HCT116 (cell line): Measurements from ENCODE around the gene TRAPPC12. TPM values are rescaled to one million over a fixed set of nuclear protein-coding genes. Genes with fewer than 3 reads are reported as not detected.

ENCODE experiments used
- ATAC-seq: fragments of 200-7000 bp; cut with Tn5 transposase; 2 replicates; pipeline ENCODE4 v1.9.1; 2020; ENCODE audit warnings: mild to moderate bottlenecking, moderate library complexity
- BruUV-seq: library from RNA; stranded (reverse); fragments of 400-500 nt; replicated peaks from 2 replicates; lab custom pipeline; 2021; lab: Mats Ljungman, UMichigan
- CTCF ChIA-PET: fragments of 300-600 bp; sonication (Branson Sonifier 250); formaldehyde crosslinking; loops from one replicate; lab custom pipeline; 2021; ENCODE audit warnings: antibody characterized with exemption; lab: Charles Lee
- POLR2A ChIA-PET: fragments of 300-600, 350-600 bp; sonication (Branson Sonifier 250); formaldehyde crosslinking; loops from one replicate; lab custom pipeline; 2021; ENCODE audit warnings: antibody characterized with exemption; lab: Charles Lee
- RAD21 ChIA-PET, 2 experiments: fragments of 300-600 bp; sonication (Branson Sonifier 250); formaldehyde crosslinking; loops; one replicate each; lab custom pipeline; 2023; ENCODE audit warnings: low total read pairs in 2 of 2; ENCODE audit not compliant: uncharacterized antibody in 2 of 2, unreplicated experiment in 2 of 2, low non-redundant PET in 1 of 2; lab: Charles Lee
- DNase-seq: peaks from one replicate; pipeline ENCODE4 v3.0.0-alpha.2; 2010; ENCODE audit warnings: low read depth, low spot score
- H2AFZ ChIP-seq: fragments of 200-600 bp; shearing (Covaris generic), sonication (generic); 2 replicates; pipeline ENCODE4 v1.6.1; 2017; ENCODE audit warnings: low read depth, mixed run types, mixed read lengths, antibody characterized with exemption, low read length; ENCODE audit not compliant: poor library complexity, severe bottlenecking
- H3K27ac ChIP-seq: 2 replicates; pipeline ENCODE4 v1.5.1; 2012; ENCODE audit warnings: low read depth, low read length
- H3K27me3 ChIP-seq: fragments of 200-600 bp; sonication (generic); 2 replicates; pipeline ENCODE4 v1.6.1; 2016; ENCODE audit warnings: mixed run types, low read length, mixed read lengths; ENCODE audit not compliant: insufficient read depth
- H3K36me3 ChIP-seq, 2 experiments: fragments of 200-500 bp in 1 of 2; fragments of 200-600 bp in 1 of 2; sonication (Bioruptor generic) in 1 of 2; sonication (generic) in 1 of 2; 2 replicates each; pipeline versions ENCODE4 v1.5.1 to v1.6.1; 2014 to 2016; ENCODE audit warnings: low read length in 2 of 2, inconsistent platforms in 1 of 2, mixed read lengths in 1 of 2, mixed run types in 1 of 2; ENCODE audit not compliant: insufficient read depth in 2 of 2, control insufficient read depth in 1 of 2
- H3K4me1 ChIP-seq, 2 experiments: fragments of 200-600 bp in 1 of 2; sonication (generic) in 1 of 2; 2 replicates each; pipeline versions ENCODE4 v1.5.1 to v1.6.1; 2012 to 2017; ENCODE audit warnings: low read length in 2 of 2, inconsistent platforms in 1 of 2, mild to moderate bottlenecking in 1 of 2, mixed read lengths in 1 of 2, mixed run types in 1 of 2, moderate library complexity in 1 of 2; ENCODE audit not compliant: insufficient read depth in 2 of 2, control insufficient read depth in 1 of 2
- H3K4me2 ChIP-seq: fragments of 200-600 bp; sonication (generic); 2 replicates; pipeline ENCODE4 v1.6.1; 2017; ENCODE audit warnings: mixed run types, low read length, mixed read lengths
- H3K4me3 ChIP-seq, 2 experiments: fragments of 200-600 bp in 1 of 2; sonication (generic) in 1 of 2; replicated peaks in 1 of 2; 2 replicates each; pipeline ENCODE4 v1.5.1; 2011 to 2016; ENCODE audit warnings: low read length in 2 of 2, control low read depth in 1 of 2, low read depth in 1 of 2, mild to moderate bottlenecking in 1 of 2, mixed read lengths in 1 of 2, mixed run types in 1 of 2
- H3K79me2 ChIP-seq: fragments of 200-600 bp; sonication (generic); 2 replicates; pipeline ENCODE4 v1.6.1; 2017; ENCODE audit warnings: mild to moderate bottlenecking, mixed run types, low read length, moderate library complexity, mixed read lengths; ENCODE audit not compliant: insufficient read depth
- H3K9ac ChIP-seq: fragments of 200-600 bp; sonication (generic); 2 replicates; pipeline ENCODE4 v1.6.1; 2016; ENCODE audit warnings: low read length, mixed read lengths
- H3K9me2 ChIP-seq: fragments of 200-600 bp; sonication (generic), shearing (Covaris generic); 2 replicates; pipeline ENCODE4 v1.6.1; 2017; ENCODE audit warnings: mixed run types, mild to moderate bottlenecking, moderate library complexity; ENCODE audit not compliant: insufficient read depth
- H3K9me3 ChIP-seq, 2 experiments: fragments of 200-500 bp in 1 of 2; fragments of 200-600 bp in 1 of 2; sonication (Bioruptor generic) in 1 of 2; sonication (generic) in 1 of 2; 2 replicates each; pipeline ENCODE4 v1.6.1; 2014 to 2017; ENCODE audit warnings: low read length in 2 of 2, mixed read lengths in 2 of 2, inconsistent platforms in 1 of 2, low read depth in 1 of 2, mild to moderate bottlenecking in 1 of 2, mixed run types in 1 of 2, moderate library complexity in 1 of 2; ENCODE audit not compliant: control insufficient read depth in 1 of 2, insufficient read depth in 1 of 2
- H4K20me1 ChIP-seq: fragments of 200-600 bp; sonication (generic), shearing (Covaris generic); 2 replicates; pipeline ENCODE4 v1.6.1; 2017; ENCODE audit warnings: mixed run types, mild to moderate bottlenecking, moderate library complexity; ENCODE audit not compliant: insufficient read depth
- ATF3 ChIP-seq: IDR thresholded peaks from 2 replicates; pipeline ENCODE4 v1.6.1; 2012
- CTCF ChIP-seq, 3 experiments: fragments of 200-600 bp in 1 of 3; sonication (generic) in 1 of 3; IDR thresholded peaks in 2 of 3; conservative IDR thresholded peaks in 1 of 3; 2 replicates each; pipeline ENCODE4 v1.5.1; 2012 to 2017; ENCODE audit warnings: low read depth in 2 of 3, low read length in 2 of 3, antibody characterized with exemption in 1 of 3, borderline replicate concordance in 1 of 3, control low read depth in 1 of 3, mild to moderate bottlenecking in 1 of 3, mixed read lengths in 1 of 3, mixed run types in 1 of 3, moderate library complexity in 1 of 3; ENCODE audit not compliant: insufficient read depth in 1 of 3
- ELF1 ChIP-seq: IDR thresholded peaks from 2 replicates; pipeline ENCODE4 v1.6.1; 2012; ENCODE audit warnings: low read depth, borderline replicate concordance
- EZH2 ChIP-seq: fragments of 200-600 bp; sonication (generic); IDR thresholded peaks from 2 replicates; pipeline ENCODE4 v1.6.1; 2017; ENCODE audit warnings: antibody characterized with exemption, mixed run types
- EZH2phosphoT487 ChIP-seq: fragments of 200-600 bp; IDR thresholded peaks from 2 replicates; pipeline ENCODE4 v1.6.1; 2018; ENCODE audit warnings: antibody characterized with exemption, borderline replicate concordance
- FOSL1 ChIP-seq: IDR thresholded peaks from 2 replicates; pipeline ENCODE4 v1.6.1; 2012; ENCODE audit warnings: low read depth
- JUND ChIP-seq: IDR thresholded peaks from 2 replicates; pipeline ENCODE4 v1.6.1; 2012
- MAX ChIP-seq: IDR thresholded peaks from 2 replicates; pipeline ENCODE4 v1.6.1; 2012
- POLR2A ChIP-seq: IDR thresholded peaks from 2 replicates; pipeline ENCODE4 v1.7.0; 2011; ENCODE audit warnings: borderline replicate concordance; ENCODE audit not compliant: insufficient read depth, insufficient read length; ENCODE audit errors: extremely low read depth
- POLR2AphosphoS5 ChIP-seq: IDR thresholded peaks from 2 replicates; pipeline ENCODE4 v1.6.1; 2011; ENCODE audit warnings: mild to moderate bottlenecking, low read depth, low read length, moderate library complexity
- RAD21 ChIP-seq: IDR thresholded peaks from 2 replicates; pipeline ENCODE4 v1.6.1; 2012; ENCODE audit warnings: low read depth, mild to moderate bottlenecking
- SP1 ChIP-seq: IDR thresholded peaks from 2 replicates; pipeline ENCODE4 v1.6.1; 2012; ENCODE audit warnings: low read depth
- YY1 ChIP-seq: IDR thresholded peaks from 2 replicates; pipeline ENCODE4 v1.6.1; 2011; ENCODE audit warnings: low read length, low read depth, moderate library complexity, mild to moderate bottlenecking; ENCODE audit not compliant: insufficient replicate concordance; ENCODE audit errors: extremely low read depth
- ZBTB33 ChIP-seq: IDR thresholded peaks from 2 replicates; pipeline ENCODE4 v1.6.1; 2011; ENCODE audit warnings: mild to moderate bottlenecking, low read length, moderate library complexity; ENCODE audit not compliant: insufficient replicate concordance; ENCODE audit errors: extremely low read depth
- ZFX ChIP-seq: fragments of 450-650 bp; IDR thresholded peaks from 2 replicates; pipeline ENCODE4 v1.6.1; 2017
- ZNF274 ChIP-seq: fragments of 200-500 bp; sonication (Bioruptor generic); IDR thresholded peaks from 2 replicates; pipeline ENCODE4 v1.6.1; 2014; ENCODE audit warnings: mild to moderate bottlenecking, low read depth, low read length, inconsistent platforms
- intact Hi-C: fragments of 100-400 bp; cut with micrococcal nuclease; formaldehyde crosslinking; loops from 2 replicates; pipeline ENCODE4 v1.10.0; 2022
- total RNA-seq: library from RNA; stranded (reverse); gene quantifications from one replicate; pipeline ENCODE4 v1.2.1, GENCODE V29; 2021; ENCODE audit not compliant: unreplicated experiment

TRAPPC12 gene
- total RNA-seq, 1 experiment from 2014 or later = 47.4 TPM

GRCh38 chr2:3522961-3523421, 143.5 kb downstream of the TRAPPC12 start:
- CTCF ChIA-PET = no interaction called here
- peaks cover 0 to 25% of the 10 kb centered on the region in 2 experiments; a peak in 3 of 4 replicates for H3K4me1 ChIP-seq
- peaks cover 5% of the 10 kb centered on the region for H3K79me2 ChIP-seq
- no peaks in the 10 kb centered on the region; a peak in 1 of 4 replicates for H3K9me3 ChIP-seq
- no peaks in the 10 kb centered on the region for H3K9me2 ChIP-seq
- H3K4me3 ChIP-seq = no peak overlapping the region
- POLR2A ChIA-PET = no interaction called here
- no peak for ATAC-seq
- no peak overlapping the region for H3K9ac ChIP-seq
- DNase-seq = no peak
- H3K36me3 ChIP-seq = no peaks in the 10 kb centered on the region
- RAD21 ChIA-PET = no interaction called here
- H2AFZ ChIP-seq = no peak overlapping the region
- intact Hi-C loops = no loop called here
- no TSS peak for BruUV-seq
- no peak overlapping the region for H3K27ac ChIP-seq
- H4K20me1 ChIP-seq = no peaks in the 10 kb centered on the region
- H3K4me2 ChIP-seq = no peak overlapping the region
- H3K27me3 ChIP-seq = no peaks in the 10 kb centered on the region
- TF ChIP-seq FOSL1 (no peak), JUND (no peak), ATF3 (no peak), EZH2phosphoT487 (no peak), CTCF (IDR thresholded peaks at IDR 0.05 in 2 of 3, conservative IDR thresholded peaks at IDR 0.05 in 1 of 3; ENCODE audit: borderline replicate concordance in 1 of 3, insufficient read depth in 1 of 3, low read depth in 2 of 3, low read length in 2 of 3) (no peak), EZH2 (no peak)

- Histone ChIP-seq H3K9me3 (no peaks in the 10 kb centered on the region; a peak in 1 of 4 replicates), H3K9ac (no peak overlapping the region), H3K4me1 (peaks cover 0 to 22% of the 10 kb centered on the region in 2 experiments; a peak in 2 of 4 replicates), H3K79me2 (no peaks in the 10 kb centered on the region), H3K4me3 (no peak overlapping the region), H3K9me2 (no peaks in the 10 kb centered on the region), H3K27me3 (no peaks in the 10 kb centered on the region), H3K36me3 (no peaks in the 10 kb centered on the region), H2AFZ (no peak overlapping the region), H3K27ac (no peak overlapping the region), H4K20me1 (no peaks in the 10 kb centered on the region), H3K4me2 (no peak overlapping the region)
- ATAC-seq (no peak), DNase-seq (no peak)
- ChIA-PET POLR2A (no interaction called here), RAD21 (no interaction called here), CTCF (no interaction called here)
- BruUV-seq = no TSS peak
- intact Hi-C loops = no loop called here
- TF ChIP-seq RAD21 (no peak), YY1 (no peak), MAX (no peak), EZH2phosphoT487 (no peak), FOSL1 (no peak), POLR2AphosphoS5 (no peak), ZFX (no peak), EZH2 (no peak), ZBTB33 (no peak), SP1 (no peak), ATF3 (no peak), ELF1 (no peak), ZNF274 (no peak), POLR2A (no peak)
Observed at GRCh38 chr2:3523551-3524041, 144.1 kb downstream of the TRAPPC12 start.
